ENCODE measurements around the gene SVIL. TPM values are rescaled to one million over a fixed set of nuclear protein-coding genes. Genes with fewer than 3 reads are reported as not detected.
"Not testable (repeated sequence)": the region's sequence is repeated elsewhere in the genome, so short reads cannot be mapped to it uniquely, and the experiment has no call there.

SVIL gene
- total and polyA plus RNA-seq, 2 donors, result 11.5 to 25.8 TPM

DNA sequence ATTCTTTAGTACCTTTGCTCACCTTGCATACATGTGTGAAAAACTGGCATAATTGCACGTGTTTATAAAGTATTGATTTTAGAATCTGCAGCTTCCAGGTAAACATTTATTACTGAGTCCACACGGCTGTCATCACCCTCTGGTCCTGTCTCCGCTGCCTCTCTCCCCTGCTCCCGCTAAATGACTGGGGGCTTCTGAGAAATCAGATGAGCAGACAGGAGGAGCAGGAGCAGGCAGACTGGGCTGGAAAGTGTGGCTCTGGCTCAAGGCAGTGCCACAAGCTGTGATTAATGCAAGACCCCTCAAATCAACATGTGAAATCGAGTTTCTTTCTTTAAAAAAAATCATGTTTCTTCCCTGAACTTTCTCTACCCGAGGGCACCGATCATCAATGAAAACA lies 68.6 kb downstream of the SVIL start:
- not testable (repeated sequence) for H3K27me3 ChIP-seq (ENCODE audit: control insufficient read depth in 2 of 2, insufficient read depth in 1 of 2, low read length in 1 of 2); H3K4me3 ChIP-seq (ENCODE audit: low read length in 2 of 2); H3K9me3 ChIP-seq (ENCODE audit: control insufficient read depth in 2 of 2, insufficient read depth in 1 of 2, low read length in 1 of 2); DNase-seq (ENCODE audit: low read depth in 6 of 9, low spot score in 9 of 9); H3K36me3 ChIP-seq (ENCODE audit: control insufficient read depth in 2 of 2, insufficient read depth in 2 of 2, low read length in 1 of 2); H3K4me1 ChIP-seq (ENCODE audit: control insufficient read depth in 2 of 2, insufficient read depth in 2 of 2, low read length in 2 of 2); H3K27ac ChIP-seq (ENCODE audit: low read depth in 1 of 2, low read length in 1 of 2)
- WGBS, result 92% methylated on average over 7 of the region's 7 CpGs

DNA sequence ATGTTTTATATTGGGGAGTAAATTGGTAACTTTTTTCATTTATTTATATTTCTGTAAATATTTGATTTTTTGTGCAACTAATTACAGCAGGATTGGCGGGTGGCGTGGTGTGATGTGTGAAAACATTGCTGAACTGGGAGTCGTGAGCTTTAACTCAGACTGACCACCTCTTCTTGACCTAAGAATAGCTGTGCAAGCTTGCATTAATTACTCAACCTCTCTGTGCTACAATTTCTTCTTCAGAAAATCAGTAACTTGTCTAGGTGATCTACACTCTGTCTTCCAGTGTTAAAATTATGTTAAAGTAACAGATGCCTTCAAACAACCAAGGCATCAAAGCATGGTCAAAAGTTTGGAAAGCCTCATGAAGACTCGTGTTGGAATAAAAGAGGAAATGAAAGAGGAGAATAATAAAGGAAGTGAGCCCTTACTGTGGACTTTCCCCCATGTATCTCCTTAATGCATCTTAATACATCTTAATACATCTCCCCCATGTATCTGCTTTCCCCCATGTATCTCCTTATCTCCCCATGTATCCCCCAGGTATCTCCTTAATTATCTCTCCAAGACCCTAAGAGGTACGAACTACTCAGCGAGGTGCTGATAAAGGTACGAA lies 71.2 kb downstream of the SVIL start:
- no peaks in the 10 kb centered on the region for H3K4me1 ChIP-seq (ENCODE audit: control insufficient read depth in 2 of 2, insufficient read depth in 2 of 2, low read length in 2 of 2)
- H3K4me3 ChIP-seq (ENCODE audit: low read length in 2 of 2), result no peak overlapping the region
- no peaks in the 10 kb centered on the region for H3K9me3 ChIP-seq (ENCODE audit: control insufficient read depth in 2 of 2, insufficient read depth in 1 of 2, low read length in 1 of 2)
- WGBS, result 91% methylated on average over 7 of the region's 7 CpGs
- no peaks in the 10 kb centered on the region for H3K27me3 ChIP-seq (ENCODE audit: control insufficient read depth in 2 of 2, insufficient read depth in 1 of 2, low read length in 1 of 2)
- DNase-seq (ENCODE audit: low read depth in 6 of 9, low spot score in 9 of 9), result no peak
- no peak overlapping the region for H3K27ac ChIP-seq (ENCODE audit: low read depth in 1 of 2, low read length in 1 of 2)
- H3K36me3 ChIP-seq (ENCODE audit: control insufficient read depth in 2 of 2, insufficient read depth in 2 of 2, low read length in 1 of 2), result peaks cover 0 to 3% of the 10 kb centered on the region in 2 donors

DNA sequence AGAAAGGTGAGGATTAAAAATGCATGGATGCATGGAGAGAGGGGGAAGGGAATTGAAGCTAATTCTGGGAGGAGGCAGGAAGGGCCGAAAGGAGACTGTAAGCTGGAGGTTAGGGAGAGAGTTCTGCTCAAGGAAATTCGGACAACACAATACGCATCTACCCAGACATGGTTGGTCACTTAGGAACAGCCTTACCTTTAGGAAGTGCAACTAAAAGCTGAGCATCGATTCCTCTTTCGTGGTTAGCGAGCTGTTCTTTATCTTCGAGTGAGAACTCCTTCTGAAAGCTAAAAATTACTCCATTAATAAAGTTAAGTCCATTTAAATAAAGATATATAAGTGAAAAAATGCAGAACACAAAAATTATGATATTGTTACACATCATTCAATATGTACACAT lies 71.8 kb downstream of the SVIL start:
- H3K27ac ChIP-seq (ENCODE audit: low read depth in 1 of 2, low read length in 1 of 2); H3K9me3 ChIP-seq (ENCODE audit: control insufficient read depth in 2 of 2, insufficient read depth in 1 of 2, low read length in 1 of 2); H3K27me3 ChIP-seq (ENCODE audit: control insufficient read depth in 2 of 2, insufficient read depth in 1 of 2, low read length in 1 of 2); H3K4me3 ChIP-seq (ENCODE audit: low read length in 2 of 2); H3K4me1 ChIP-seq (ENCODE audit: control insufficient read depth in 2 of 2, insufficient read depth in 2 of 2, low read length in 2 of 2); H3K36me3 ChIP-seq (ENCODE audit: control insufficient read depth in 2 of 2, insufficient read depth in 2 of 2, low read length in 1 of 2); DNase-seq (ENCODE audit: low read depth in 6 of 9, low spot score in 9 of 9): not testable (repeated sequence)
- WGBS, result 93% methylated on average over 5 of the region's 7 CpGs

GRCh38 chr10:29559996-29560395 lies 74.8 kb downstream of the SVIL start:
- Histone ChIP-seq H3K4me3 (ENCODE audit: low read length in 2 of 2) (no peak overlapping the region), H3K4me1 (ENCODE audit: control insufficient read depth in 2 of 2, insufficient read depth in 2 of 2, low read length in 2 of 2) (no peaks in the 10 kb centered on the region), H3K9me3 (ENCODE audit: control insufficient read depth in 2 of 2, insufficient read depth in 1 of 2, low read length in 1 of 2) (no peaks in the 10 kb centered on the region), H3K36me3 (ENCODE audit: control insufficient read depth in 2 of 2, insufficient read depth in 2 of 2, low read length in 1 of 2) (peaks cover 0 to 3% of the 10 kb centered on the region in 2 donors), H3K27ac (ENCODE audit: low read depth in 1 of 2, low read length in 1 of 2) (no peak overlapping the region), H3K27me3 (ENCODE audit: control insufficient read depth in 2 of 2, insufficient read depth in 1 of 2, low read length in 1 of 2) (no peaks in the 10 kb centered on the region)
- 81% methylated on average over 4 of the region's 4 CpGs for WGBS
- no peak for DNase-seq (ENCODE audit: low read depth in 6 of 9, low spot score in 9 of 9)

GRCh38 chr10:29557665-29558064 lies 77.1 kb downstream of the SVIL start:
- no peak for DNase-seq (ENCODE audit: low read depth in 6 of 9, low spot score in 9 of 9)
- whole genome bisulfite sequencing, result 97% methylated on average over 3 of the region's 3 CpGs
- peaks cover 9% of the 10 kb centered on the region in 2 donors for H3K36me3 ChIP-seq (ENCODE audit: control insufficient read depth in 2 of 2, insufficient read depth in 2 of 2, low read length in 1 of 2)

DNA sequence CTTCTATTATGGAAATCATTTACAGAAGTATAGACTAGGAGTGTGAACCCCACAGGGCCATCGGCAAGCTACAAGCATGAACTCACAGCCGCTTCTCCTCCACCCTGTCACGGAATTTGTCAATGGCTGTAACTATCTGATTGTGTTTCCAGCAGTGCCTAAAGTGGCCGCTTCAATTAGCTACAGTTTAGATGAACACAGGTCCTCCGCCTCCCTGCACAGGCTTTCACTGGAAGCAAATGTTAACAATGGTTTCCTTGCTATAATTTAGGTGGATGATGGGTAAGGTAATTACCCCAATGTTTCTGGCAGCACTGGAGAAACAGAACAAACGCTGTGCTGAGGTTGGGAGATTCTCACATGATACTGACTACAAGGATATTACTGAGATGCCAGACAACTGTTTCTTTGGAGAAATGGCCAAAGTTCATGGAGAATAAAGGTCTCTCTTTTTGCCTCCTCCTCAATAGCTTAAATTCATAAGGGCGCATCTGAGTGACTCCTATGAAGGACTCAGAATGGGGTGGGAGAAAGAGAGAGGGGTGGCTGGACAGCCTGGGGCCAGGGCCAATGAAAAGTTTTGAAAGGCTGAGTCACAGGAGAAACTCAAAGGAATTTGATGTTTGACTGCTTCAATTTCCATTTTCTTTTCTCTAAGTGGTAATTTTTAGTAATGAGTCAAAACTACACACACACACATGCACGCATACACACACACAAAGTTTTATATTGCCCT lies 78.9 kb downstream of the SVIL start:
- no peak for DNase-seq (ENCODE audit: low read depth in 6 of 9, low spot score in 9 of 9)
- H3K9me3 ChIP-seq (ENCODE audit: control insufficient read depth in 2 of 2, insufficient read depth in 1 of 2, low read length in 1 of 2), result no peaks in the 10 kb centered on the region
- peaks cover 12 to 13% of the 10 kb centered on the region in 2 donors for H3K36me3 ChIP-seq (ENCODE audit: control insufficient read depth in 2 of 2, insufficient read depth in 2 of 2, low read length in 1 of 2)
- no peaks in the 10 kb centered on the region for H3K4me1 ChIP-seq (ENCODE audit: control insufficient read depth in 2 of 2, insufficient read depth in 2 of 2, low read length in 2 of 2)
- 97% methylated on average over 8 of the region's 8 CpGs for WGBS
- no peaks in the 10 kb centered on the region for H3K27me3 ChIP-seq (ENCODE audit: control insufficient read depth in 2 of 2, insufficient read depth in 1 of 2, low read length in 1 of 2)
- no peak overlapping the region for H3K27ac ChIP-seq (ENCODE audit: low read depth in 1 of 2, low read length in 1 of 2)
- no peak overlapping the region for H3K4me3 ChIP-seq (ENCODE audit: low read length in 2 of 2)

More at GRCh38 chr10:29557665-29558064, 77.1 kb downstream of the SVIL start:
- H3K4me1 ChIP-seq (ENCODE audit: control insufficient read depth in 2 of 2, insufficient read depth in 2 of 2, low read length in 2 of 2), result no peaks in the 10 kb centered on the region
- no peaks in the 10 kb centered on the region for H3K9me3 ChIP-seq (ENCODE audit: control insufficient read depth in 2 of 2, insufficient read depth in 1 of 2, low read length in 1 of 2)
- no peaks in the 10 kb centered on the region for H3K27me3 ChIP-seq (ENCODE audit: control insufficient read depth in 2 of 2, insufficient read depth in 1 of 2, low read length in 1 of 2)
- H3K4me3 ChIP-seq (ENCODE audit: low read length in 2 of 2), result no peak overlapping the region
- H3K27ac ChIP-seq (ENCODE audit: low read depth in 1 of 2, low read length in 1 of 2), result no peak overlapping the region

GRCh38 chr10:29555091-29555745 lies 79.6 kb downstream of the SVIL start:
- no peak overlapping the region for H3K27ac ChIP-seq (ENCODE audit: low read depth in 1 of 2, low read length in 1 of 2)
- H3K36me3 ChIP-seq (ENCODE audit: control insufficient read depth in 2 of 2, insufficient read depth in 2 of 2, low read length in 1 of 2), result peaks cover 19% of the 10 kb centered on the region in 2 donors
- 92% methylated on average over 6 of the region's 6 CpGs for WGBS
- H3K4me3 ChIP-seq (ENCODE audit: low read length in 2 of 2), result no peak overlapping the region
- no peaks in the 10 kb centered on the region for H3K4me1 ChIP-seq (ENCODE audit: control insufficient read depth in 2 of 2, insufficient read depth in 2 of 2, low read length in 2 of 2)
- no peak for DNase-seq (ENCODE audit: low read depth in 6 of 9, low spot score in 9 of 9)
- H3K27me3 ChIP-seq (ENCODE audit: control insufficient read depth in 2 of 2, insufficient read depth in 1 of 2, low read length in 1 of 2), result no peaks in the 10 kb centered on the region
- no peaks in the 10 kb centered on the region for H3K9me3 ChIP-seq (ENCODE audit: control insufficient read depth in 2 of 2, insufficient read depth in 1 of 2, low read length in 1 of 2)

- no peak for DNase-seq (ENCODE audit: low read depth in 6 of 9, low spot score in 9 of 9)
Measured at GRCh38 chr10:29554660-29555059, 80.1 kb downstream of the SVIL start.

GRCh38 chr10:29553544-29554250 lies 81.1 kb downstream of the SVIL start:
- 94% methylated on average over 13 of the region's 13 CpGs for WGBS
- Histone ChIP-seq H3K27ac (ENCODE audit: low read depth in 1 of 2, low read length in 1 of 2) (no peak overlapping the region), H3K36me3 (ENCODE audit: control insufficient read depth in 2 of 2, insufficient read depth in 2 of 2, low read length in 1 of 2) (peaks cover 19% of the 10 kb centered on the region in 2 donors), H3K27me3 (ENCODE audit: control insufficient read depth in 2 of 2, insufficient read depth in 1 of 2, low read length in 1 of 2) (no peaks in the 10 kb centered on the region), H3K4me3 (ENCODE audit: low read length in 2 of 2) (no peak overlapping the region), H3K9me3 (ENCODE audit: control insufficient read depth in 2 of 2, insufficient read depth in 1 of 2, low read length in 1 of 2) (no peaks in the 10 kb centered on the region), H3K4me1 (ENCODE audit: control insufficient read depth in 2 of 2, insufficient read depth in 2 of 2, low read length in 2 of 2) (no peaks in the 10 kb centered on the region)
- no peak for DNase-seq (ENCODE audit: low read depth in 6 of 9, low spot score in 9 of 9)

More at GRCh38 chr10:29554660-29555059, 80.1 kb downstream of the SVIL start:
- 97% methylated on average over 9 of the region's 9 CpGs for whole genome bisulfite sequencing
- Histone ChIP-seq H3K4me3 (ENCODE audit: low read length in 2 of 2) (no peak overlapping the region), H3K27me3 (ENCODE audit: control insufficient read depth in 2 of 2, insufficient read depth in 1 of 2, low read length in 1 of 2) (no peaks in the 10 kb centered on the region), H3K27ac (ENCODE audit: low read depth in 1 of 2, low read length in 1 of 2) (no peak overlapping the region), H3K9me3 (ENCODE audit: control insufficient read depth in 2 of 2, insufficient read depth in 1 of 2, low read length in 1 of 2) (no peaks in the 10 kb centered on the region), H3K36me3 (ENCODE audit: control insufficient read depth in 2 of 2, insufficient read depth in 2 of 2, low read length in 1 of 2) (peaks cover 19% of the 10 kb centered on the region in 2 donors), H3K4me1 (ENCODE audit: control insufficient read depth in 2 of 2, insufficient read depth in 2 of 2, low read length in 2 of 2) (no peaks in the 10 kb centered on the region)

Measured in thymus (tissue), 11 donors.